Transverse colon (tissue), 4 donors: ENCODE measurements around the gene CEP192. TPM values are rescaled to one million over a fixed set of nuclear protein-coding genes. Genes with fewer than 3 reads are reported as not detected.
A peak's percentile ranks its signal among the peaks of the same experiment; 100 is the strongest.

Source experiments
- DNase-seq: peaks from one replicate; pipeline ENCODE4 v3.0.0-alpha.2; 2019
- H3K27ac ChIP-seq, 4 donors: fragments of 200-600 bp; sonication (generic); 2 replicates each; pipeline ENCODE4 v1.5.1; 2016 to 2018; ENCODE audit warnings: inconsistent platforms in 4 of 4
- H3K27me3 ChIP-seq: fragments of 200-600 bp; sonication (generic); 2 replicates; pipeline ENCODE4 v1.5.1; 2017; ENCODE audit warnings: inconsistent platforms
- H3K36me3 ChIP-seq, 4 donors: fragments of 200-600 bp; sonication (generic); 2 replicates each; pipeline ENCODE4 v1.5.1; 2017 to 2019; ENCODE audit warnings: inconsistent platforms in 4 of 4
- H3K4me1 ChIP-seq, 4 donors: fragments of 200-600 bp; sonication (generic); 2 replicates each; pipeline ENCODE4 v1.5.1; 2017 to 2020; ENCODE audit warnings: inconsistent platforms in 4 of 4
- H3K4me3 ChIP-seq, 4 donors: fragments of 200-600 bp; sonication (generic); 1 replicate in 1 of 4; 2 replicates in 3 of 4; pipeline versions ENCODE4 v1.5.1 to v1.6.1; 2017 to 2019; ENCODE audit warnings: inconsistent platforms in 4 of 4
- H3K9me3 ChIP-seq, 2 donors: fragments of 200-600 bp; sonication (generic); 2 replicates each; pipeline ENCODE4 v1.5.1; 2017 to 2019; ENCODE audit warnings: inconsistent platforms in 2 of 2
- CTCF ChIP-seq, 5 experiments: fragments of 200-600 bp in 3 of 5; fragments of 450-650 bp in 2 of 5; sonication (generic) in 3 of 5; IDR thresholded peaks; 1 replicate in 2 of 5; 2 replicates in 3 of 5; pipeline ENCODE4 v1.5.1; 2016 to 2017; ENCODE audit warnings: antibody characterized with exemption in 5 of 5, inconsistent platforms in 3 of 5, mild to moderate bottlenecking in 2 of 5, moderate library complexity in 1 of 5
- EP300 ChIP-seq: sonication (generic); formaldehyde crosslinking; IDR thresholded peaks from one replicate; pipeline ENCODE4 v1.6.1; 2017; ENCODE audit warnings: antibody characterized with exemption, low read depth
- POLR2A ChIP-seq: fragments of 450-650 bp; IDR thresholded peaks from one replicate; pipeline ENCODE4 v1.6.1; 2016; ENCODE audit warnings: antibody characterized with exemption, mild to moderate bottlenecking, moderate library complexity
- POLR2AphosphoS5 ChIP-seq, 3 donors: sonication (generic); formaldehyde crosslinking; IDR thresholded peaks; one replicate each; pipeline ENCODE4 v1.6.1; 2016; ENCODE audit warnings: antibody characterized with exemption in 3 of 3
- WGBS, 2 donors: methylation state at CpG; one replicate each; pipeline ENCODE4 v1.1.5; 2018; ENCODE audit warnings: low coverage in 1 of 2; 5-methylcytosine and 5-hydroxymethylcytosine counted together
- in situ Hi-C, 4 donors: fragments of 200-750 bp; cut with MboI; loops; one replicate each; pipeline versions ENCODE4 v1.15.0 to v1.15.1; 2017; ENCODE audit warnings: low sequenced_read_pairs in 3 of 4, low pct_ligation_motif_present in 1 of 4, low pct_unique_long_range_greater_than_20kb in 1 of 4
- intact Hi-C: fragments of 100-400 bp; cut with DNase I; formaldehyde crosslinking; loops from one replicate; pipeline ENCODE4 v1.15.1; 2023; ENCODE audit warnings: low total_unique reads
- total RNA-seq, 4 donors: library from RNA; depleted of rRNA; stranded (reverse); fragments of >200 nt; gene quantifications; one replicate each; pipeline ENCODE4 v1.1.0, GENCODE V29; 2016

The CEP192 gene
- total RNA-seq, 4 donors from 2014 or later = 21.3 to 40.0 (median 34.1) TPM

GRCh38 chr18:13139885-13140450 is 148.8 kb downstream of the CEP192 start:
- TF ChIP-seq CTCF (IDR thresholded peaks at IDR 0.05) (peak in 1 of 5 experiments; percentile 12), POLR2AphosphoS5 (IDR thresholded peaks at IDR 0.05) (no peak), EP300 (no peak)
- intact Hi-C loops = no loop called here
- no peak for DNase-seq
- Histone ChIP-seq H3K27me3 (no peaks in the 10 kb centered on the region), H3K4me1 (peaks cover 0 to 18% (median 4%) of the 10 kb centered on the region in 4 donors), H3K36me3 (no peaks in the 10 kb centered on the region), H3K9me3 (peaks cover 0 to 15% of the 10 kb centered on the region in 2 donors), H3K4me3 (no peak overlapping the region), H3K27ac (no peak overlapping the region)
- in situ Hi-C loops = loop anchor here in 1 of 4 donors (25.0 kb wide), 1 partner anchor 97 kb away; no protein-coding TSS in a partner anchor
- WGBS, 2 donors = 80 to 100% methylated on average over 1 to 11 of the region's 12 CpGs

- in situ Hi-C loops (loop anchor here in 1 of 4 donors (25.0 kb wide), 1 partner anchor 96 kb away; no protein-coding TSS in a partner anchor), intact Hi-C loops (no loop called here)
Measured at GRCh38 chr18:13141209-13141608, 150.0 kb downstream of the CEP192 start.

GRCh38 chr18:13145636-13146190 is 154.6 kb downstream of the CEP192 start:
- WGBS, 2 donors = 81 to 100% methylated on average over 3 to 4 of the region's 4 CpGs
- Histone ChIP-seq H3K27me3 (no peaks in the 10 kb centered on the region), H3K4me3 (no peak overlapping the region), H3K36me3 (no peaks in the 10 kb centered on the region), H3K9me3 (peaks cover 0 to 16% of the 10 kb centered on the region in 2 donors), H3K4me1 (no peaks in the 10 kb centered on the region), H3K27ac (no peak overlapping the region)
- in situ Hi-C loops = loop anchor here in 1 of 4 donors (25.0 kb wide), 1 partner anchor 92 kb away; no protein-coding TSS in a partner anchor
- no peak for TF ChIP-seq POLR2A
- TF ChIP-seq POLR2AphosphoS5 (IDR thresholded peaks at IDR 0.05) = no peak
- TF ChIP-seq EP300 = no peak
- TF ChIP-seq CTCF (IDR thresholded peaks at IDR 0.05) = no peak
- no peak for DNase-seq
- intact Hi-C loops = no loop called here

More at GRCh38 chr18:13141209-13141608, 150.0 kb downstream of the CEP192 start:
- no peak overlapping the region for H3K27ac ChIP-seq
- TF ChIP-seq CTCF (IDR thresholded peaks at IDR 0.05) (no peak), POLR2A (no peak), POLR2AphosphoS5 (IDR thresholded peaks at IDR 0.05) (no peak), EP300 (no peak)
- WGBS, 2 donors = 84 to 100% methylated on average over 1 to 6 of the region's 6 CpGs
- no peaks in the 10 kb centered on the region for H3K27me3 ChIP-seq
- peaks cover 0 to 17% (median 4%) of the 10 kb centered on the region in 4 donors for H3K4me1 ChIP-seq
- H3K9me3 ChIP-seq = peaks cover 0 to 16% of the 10 kb centered on the region in 2 donors
- H3K4me3 ChIP-seq = no peak overlapping the region
- DNase-seq = no peak
- H3K36me3 ChIP-seq = no peaks in the 10 kb centered on the region

- Histone ChIP-seq H3K9me3 (peaks cover 0 to 16% of the 10 kb centered on the region in 2 donors), H3K27ac (no peak overlapping the region), H3K4me3 (no peak overlapping the region), H3K36me3 (no peaks in the 10 kb centered on the region), H3K4me1 (no peaks in the 10 kb centered on the region), H3K27me3 (no peaks in the 10 kb centered on the region)
- TF ChIP-seq POLR2A (no peak), POLR2AphosphoS5 (IDR thresholded peaks at IDR 0.05) (no peak), CTCF (IDR thresholded peaks at IDR 0.05) (no peak), EP300 (no peak)
- in situ Hi-C loops (loop anchor here in 1 of 4 donors (25.0 kb wide), 1 partner anchor 90 kb away; no protein-coding TSS in a partner anchor), intact Hi-C loops (no loop called here)
- no peak for DNase-seq
- WGBS, 2 donors = 45 to 49% methylated on average over 6 of the region's 6 CpGs
Measured at GRCh38 chr18:13147130-13147529, 156.0 kb downstream of the CEP192 start.
